Measurements from ENCODE around the gene PTPRA. TPM values are rescaled to one million over a fixed set of nuclear protein-coding genes. Genes with fewer than 3 reads are reported as not detected.

PTPRA gene
- total and polyA plus RNA-seq, 2 of the 13 experiments (the other 11 are each of a cell fraction or from before 2014, with no cell fraction given), result 47.2 to 127 TPM

DNA sequence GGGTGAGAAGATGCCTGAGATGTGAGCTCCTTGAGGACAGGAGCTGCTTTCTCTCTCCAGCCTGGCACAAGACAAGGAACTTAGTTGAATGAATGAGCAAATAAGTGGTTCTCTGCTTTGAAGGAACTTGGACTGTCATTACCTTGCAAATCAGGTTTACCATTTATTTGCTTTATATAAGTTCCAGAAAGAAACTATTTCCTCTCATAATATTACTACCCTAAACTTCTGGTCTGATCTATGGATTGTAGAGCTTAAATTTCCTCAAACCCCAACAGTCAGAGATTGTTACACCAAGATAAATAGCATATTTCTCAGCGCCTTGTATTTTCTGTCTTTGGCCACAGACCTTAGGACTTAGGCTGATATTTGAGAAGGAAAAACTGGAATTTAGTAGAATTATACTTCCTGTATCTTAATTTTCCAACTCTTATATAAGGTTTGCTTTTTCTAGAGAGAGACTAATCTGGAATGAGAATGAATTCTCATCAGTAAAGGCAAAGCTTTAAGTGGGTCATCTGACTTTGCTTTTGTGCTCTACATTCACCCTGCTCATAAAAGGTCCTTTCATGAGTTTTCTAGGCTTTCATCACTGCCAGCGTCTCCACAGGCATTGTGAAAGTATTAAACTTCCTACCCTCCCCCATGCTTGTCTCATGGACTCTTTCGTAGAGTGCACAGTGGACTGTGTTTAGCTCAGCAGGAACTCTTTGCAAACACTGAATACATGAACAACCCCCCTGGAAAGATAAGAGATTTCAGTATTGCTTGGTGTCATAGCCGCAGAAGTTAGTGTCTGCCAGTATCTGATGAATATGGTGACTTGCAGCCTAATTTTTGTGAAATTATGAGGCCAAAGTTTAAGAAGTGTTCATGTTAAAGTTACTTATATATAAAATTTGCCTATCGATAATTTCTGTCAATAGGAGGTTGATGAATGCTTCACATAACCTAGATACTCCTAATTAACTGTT lies 74.0 kb downstream of the PTPRA start (continued):
- no peak for TF ChIP-seq PAX8 (CRISPR knock-in tag; IDR thresholded peaks at IDR 0.05; ENCODE audit: borderline replicate concordance)
- TF ChIP-seq DR1 (CRISPR knock-in tag; IDR thresholded peaks at IDR 0.05), result no peak
- TF ChIP-seq RFX3 (CRISPR knock-in tag; IDR thresholded peaks at IDR 0.05), result 0 out of 2 replicates have a peak, but pooled peaks have one; percentile 7
- TF ChIP-seq, protein P1, sequence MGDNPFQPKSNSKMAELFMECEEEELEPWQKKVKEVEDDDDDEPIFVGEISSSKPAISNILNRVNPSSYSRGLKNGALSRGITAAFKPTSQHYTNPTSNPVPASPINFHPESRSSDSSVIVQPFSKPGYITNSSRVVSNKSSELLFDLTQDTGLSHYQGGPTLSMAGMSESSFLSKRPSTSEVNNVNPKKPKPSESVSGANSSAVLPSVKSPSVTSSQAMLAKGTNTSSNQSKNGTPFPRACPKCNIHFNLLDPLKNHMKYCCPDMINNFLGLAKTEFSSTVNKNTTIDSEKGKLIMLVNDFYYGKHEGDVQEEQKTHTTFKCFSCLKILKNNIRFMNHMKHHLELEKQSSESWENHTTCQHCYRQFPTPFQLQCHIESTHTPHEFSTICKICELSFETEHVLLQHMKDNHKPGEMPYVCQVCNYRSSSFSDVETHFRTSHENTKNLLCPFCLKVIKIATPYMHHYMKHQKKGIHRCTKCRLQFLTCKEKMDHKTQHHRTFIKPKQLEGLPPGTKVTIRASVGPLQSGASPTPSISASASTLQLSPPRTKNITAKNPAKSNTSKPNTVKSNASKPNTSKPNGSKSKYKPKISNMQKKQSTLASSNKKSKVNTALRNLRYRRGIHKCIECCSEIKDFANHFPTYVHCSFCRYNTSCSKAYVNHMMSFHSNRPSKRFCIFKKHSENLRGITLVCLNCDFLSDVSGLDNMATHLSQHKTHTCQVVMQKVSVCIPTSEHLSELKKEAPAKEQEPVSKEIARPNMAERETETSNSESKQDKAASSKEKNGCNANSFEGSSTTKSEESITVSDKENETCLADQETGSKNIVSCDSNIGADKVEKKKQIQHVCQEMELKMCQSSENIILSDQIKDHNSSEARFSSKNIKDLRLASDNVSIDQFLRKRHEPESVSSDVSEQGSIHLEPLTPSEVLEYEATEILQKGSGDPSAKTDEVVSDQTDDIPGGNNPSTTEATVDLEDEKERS (CRISPR knock-in tag; IDR thresholded peaks at IDR 0.05), result peak; percentile 84
- TF ChIP-seq, protein P2, sequence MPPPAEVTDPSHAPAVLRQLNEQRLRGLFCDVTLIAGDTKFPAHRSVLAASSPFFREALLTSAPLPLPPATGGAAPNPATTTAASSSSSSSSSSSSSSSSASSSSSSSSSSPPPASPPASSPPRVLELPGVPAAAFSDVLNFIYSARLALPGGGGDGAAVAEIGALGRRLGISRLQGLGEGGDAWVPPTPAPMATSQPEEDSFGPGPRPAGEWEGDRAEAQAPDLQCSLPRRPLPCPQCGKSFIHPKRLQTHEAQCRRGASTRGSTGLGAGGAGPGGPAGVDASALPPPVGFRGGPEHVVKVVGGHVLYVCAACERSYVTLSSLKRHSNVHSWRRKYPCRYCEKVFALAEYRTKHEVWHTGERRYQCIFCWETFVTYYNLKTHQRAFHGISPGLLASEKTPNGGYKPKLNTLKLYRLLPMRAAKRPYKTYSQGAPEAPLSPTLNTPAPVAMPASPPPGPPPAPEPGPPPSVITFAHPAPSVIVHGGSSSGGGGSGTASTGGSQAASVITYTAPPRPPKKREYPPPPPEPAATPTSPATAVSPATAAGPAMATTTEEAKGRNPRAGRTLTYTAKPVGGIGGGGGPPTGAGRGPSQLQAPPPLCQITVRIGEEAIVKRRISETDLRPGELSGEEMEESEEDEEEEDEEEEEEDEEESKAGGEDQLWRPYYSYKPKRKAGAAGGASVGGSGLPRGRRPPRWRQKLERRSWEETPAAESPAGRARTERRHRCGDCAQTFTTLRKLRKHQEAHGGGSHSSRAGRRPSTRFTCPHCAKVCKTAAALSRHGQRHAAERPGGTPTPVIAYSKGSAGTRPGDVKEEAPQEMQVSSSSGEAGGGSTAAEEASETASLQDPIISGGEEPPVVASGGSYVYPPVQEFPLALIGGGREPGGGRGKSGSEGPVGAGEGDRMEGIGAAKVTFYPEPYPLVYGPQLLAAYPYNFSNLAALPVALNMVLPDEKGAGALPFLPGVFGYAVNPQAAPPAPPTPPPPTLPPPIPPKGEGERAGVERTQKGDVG (CRISPR knock-in tag; IDR thresholded peaks at IDR 0.05; ENCODE audit: borderline replicate concordance), result no peak
- TF ChIP-seq FOXP1 (IDR thresholded peaks at IDR 0.05), result no peak
- TF ChIP-seq FOXP1 (CRISPR knock-in tag; IDR thresholded peaks at IDR 0.05), result peak; percentile 85
- TF ChIP-seq, protein P3, sequence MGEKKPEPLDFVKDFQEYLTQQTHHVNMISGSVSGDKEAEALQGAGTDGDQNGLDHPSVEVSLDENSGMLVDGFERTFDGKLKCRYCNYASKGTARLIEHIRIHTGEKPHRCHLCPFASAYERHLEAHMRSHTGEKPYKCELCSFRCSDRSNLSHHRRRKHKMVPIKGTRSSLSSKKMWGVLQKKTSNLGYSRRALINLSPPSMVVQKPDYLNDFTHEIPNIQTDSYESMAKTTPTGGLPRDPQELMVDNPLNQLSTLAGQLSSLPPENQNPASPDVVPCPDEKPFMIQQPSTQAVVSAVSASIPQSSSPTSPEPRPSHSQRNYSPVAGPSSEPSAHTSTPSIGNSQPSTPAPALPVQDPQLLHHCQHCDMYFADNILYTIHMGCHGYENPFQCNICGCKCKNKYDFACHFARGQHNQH (CRISPR knock-in tag; IDR thresholded peaks at IDR 0.05), result peak; percentile 96
- TF ChIP-seq FOXM1 (CRISPR knock-in tag; IDR thresholded peaks at IDR 0.05), result no peak
- no peak for TF ChIP-seq GLI4 (CRISPR knock-in tag; IDR thresholded peaks at IDR 0.05; ENCODE audit: borderline replicate concordance)
- TF ChIP-seq PITX1 (CRISPR knock-in tag; IDR thresholded peaks at IDR 0.05), result peak; percentile 93
- TF ChIP-seq ZFP36L1 (CRISPR knock-in tag; IDR thresholded peaks at IDR 0.05), result no peak; the same call in 1 of the 2 replicates
- TF ChIP-seq BCL6 (CRISPR knock-in tag; IDR thresholded peaks at IDR 0.05), result peak; percentile 100
- TF ChIP-seq SIX1 (CRISPR knock-in tag; IDR thresholded peaks at IDR 0.05; ENCODE audit: borderline replicate concordance), result peak; percentile 74; the same call in 1 of the 2 replicates
- peak; percentile 96 for TF ChIP-seq ERF (CRISPR knock-in tag; IDR thresholded peaks at IDR 0.05)
- TF ChIP-seq, protein P4, sequence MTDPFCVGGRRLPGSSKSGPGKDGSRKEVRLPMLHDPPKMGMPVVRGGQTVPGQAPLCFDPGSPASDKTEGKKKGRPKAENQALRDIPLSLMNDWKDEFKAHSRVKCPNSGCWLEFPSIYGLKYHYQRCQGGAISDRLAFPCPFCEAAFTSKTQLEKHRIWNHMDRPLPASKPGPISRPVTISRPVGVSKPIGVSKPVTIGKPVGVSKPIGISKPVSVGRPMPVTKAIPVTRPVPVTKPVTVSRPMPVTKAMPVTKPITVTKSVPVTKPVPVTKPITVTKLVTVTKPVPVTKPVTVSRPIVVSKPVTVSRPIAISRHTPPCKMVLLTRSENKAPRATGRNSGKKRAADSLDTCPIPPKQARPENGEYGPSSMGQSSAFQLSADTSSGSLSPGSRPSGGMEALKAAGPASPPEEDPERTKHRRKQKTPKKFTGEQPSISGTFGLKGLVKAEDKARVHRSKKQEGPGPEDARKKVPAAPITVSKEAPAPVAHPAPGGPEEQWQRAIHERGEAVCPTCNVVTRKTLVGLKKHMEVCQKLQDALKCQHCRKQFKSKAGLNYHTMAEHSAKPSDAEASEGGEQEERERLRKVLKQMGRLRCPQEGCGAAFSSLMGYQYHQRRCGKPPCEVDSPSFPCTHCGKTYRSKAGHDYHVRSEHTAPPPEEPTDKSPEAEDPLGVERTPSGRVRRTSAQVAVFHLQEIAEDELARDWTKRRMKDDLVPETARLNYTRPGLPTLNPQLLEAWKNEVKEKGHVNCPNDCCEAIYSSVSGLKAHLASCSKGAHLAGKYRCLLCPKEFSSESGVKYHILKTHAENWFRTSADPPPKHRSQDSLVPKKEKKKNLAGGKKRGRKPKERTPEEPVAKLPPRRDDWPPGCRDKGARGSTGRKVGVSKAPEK (CRISPR knock-in tag; IDR thresholded peaks at IDR 0.05; ENCODE audit: borderline replicate concordance), result 0 out of 2 replicates have a peak, but pooled peaks have one; percentile 76
